HCT116 (cell line): Measurements from ENCODE around the gene TNRC6B. TPM values are rescaled to one million over a fixed set of nuclear protein-coding genes. Genes with fewer than 3 reads are reported as not detected.

Experiments
- ATAC-seq: fragments of 200-7000 bp; cut with Tn5 transposase; 2 replicates; pipeline ENCODE4 v1.9.1; 2020; ENCODE audit warnings: mild to moderate bottlenecking, moderate library complexity
- BruUV-seq: library from RNA; stranded (reverse); fragments of 400-500 nt; replicated peaks from 2 replicates; lab custom pipeline; 2021; lab: Mats Ljungman, UMichigan
- CTCF ChIA-PET: fragments of 300-600 bp; sonication (Branson Sonifier 250); formaldehyde crosslinking; loops from one replicate; lab custom pipeline; 2021; ENCODE audit warnings: antibody characterized with exemption; lab: Charles Lee
- POLR2A ChIA-PET: fragments of 300-600, 350-600 bp; sonication (Branson Sonifier 250); formaldehyde crosslinking; loops from one replicate; lab custom pipeline; 2021; ENCODE audit warnings: antibody characterized with exemption; lab: Charles Lee
- RAD21 ChIA-PET, 2 experiments: fragments of 300-600 bp; sonication (Branson Sonifier 250); formaldehyde crosslinking; loops; one replicate each; lab custom pipeline; 2023; ENCODE audit warnings: low total read pairs in 2 of 2; ENCODE audit not compliant: uncharacterized antibody in 2 of 2, unreplicated experiment in 2 of 2, low non-redundant PET in 1 of 2; lab: Charles Lee
- DNase-seq: peaks from one replicate; pipeline ENCODE4 v3.0.0-alpha.2; 2010; ENCODE audit warnings: low read depth, low spot score
- H2AFZ ChIP-seq: fragments of 200-600 bp; shearing (Covaris generic), sonication (generic); 2 replicates; pipeline ENCODE4 v1.6.1; 2017; ENCODE audit warnings: low read depth, mixed run types, mixed read lengths, antibody characterized with exemption, low read length; ENCODE audit not compliant: poor library complexity, severe bottlenecking
- H3K27ac ChIP-seq: 2 replicates; pipeline ENCODE4 v1.5.1; 2012; ENCODE audit warnings: low read depth, low read length
- H3K27me3 ChIP-seq: fragments of 200-600 bp; sonication (generic); 2 replicates; pipeline ENCODE4 v1.6.1; 2016; ENCODE audit warnings: mixed run types, low read length, mixed read lengths; ENCODE audit not compliant: insufficient read depth
- H3K36me3 ChIP-seq, 2 experiments: fragments of 200-500 bp in 1 of 2; fragments of 200-600 bp in 1 of 2; sonication (Bioruptor generic) in 1 of 2; sonication (generic) in 1 of 2; 2 replicates each; pipeline versions ENCODE4 v1.5.1 to v1.6.1; 2014 to 2016; ENCODE audit warnings: low read length in 2 of 2, inconsistent platforms in 1 of 2, mixed read lengths in 1 of 2, mixed run types in 1 of 2; ENCODE audit not compliant: insufficient read depth in 2 of 2, control insufficient read depth in 1 of 2
- H3K4me1 ChIP-seq, 2 experiments: fragments of 200-600 bp in 1 of 2; sonication (generic) in 1 of 2; 2 replicates each; pipeline versions ENCODE4 v1.5.1 to v1.6.1; 2012 to 2017; ENCODE audit warnings: low read length in 2 of 2, inconsistent platforms in 1 of 2, mild to moderate bottlenecking in 1 of 2, mixed read lengths in 1 of 2, mixed run types in 1 of 2, moderate library complexity in 1 of 2; ENCODE audit not compliant: insufficient read depth in 2 of 2, control insufficient read depth in 1 of 2
- H3K4me2 ChIP-seq: fragments of 200-600 bp; sonication (generic); 2 replicates; pipeline ENCODE4 v1.6.1; 2017; ENCODE audit warnings: mixed run types, low read length, mixed read lengths
- H3K4me3 ChIP-seq, 2 experiments: fragments of 200-600 bp in 1 of 2; sonication (generic) in 1 of 2; replicated peaks in 1 of 2; 2 replicates each; pipeline ENCODE4 v1.5.1; 2011 to 2016; ENCODE audit warnings: low read length in 2 of 2, control low read depth in 1 of 2, low read depth in 1 of 2, mild to moderate bottlenecking in 1 of 2, mixed read lengths in 1 of 2, mixed run types in 1 of 2
- H3K79me2 ChIP-seq: fragments of 200-600 bp; sonication (generic); 2 replicates; pipeline ENCODE4 v1.6.1; 2017; ENCODE audit warnings: mild to moderate bottlenecking, mixed run types, low read length, moderate library complexity, mixed read lengths; ENCODE audit not compliant: insufficient read depth
- H3K9ac ChIP-seq: fragments of 200-600 bp; sonication (generic); 2 replicates; pipeline ENCODE4 v1.6.1; 2016; ENCODE audit warnings: low read length, mixed read lengths
- H3K9me2 ChIP-seq: fragments of 200-600 bp; sonication (generic), shearing (Covaris generic); 2 replicates; pipeline ENCODE4 v1.6.1; 2017; ENCODE audit warnings: mixed run types, mild to moderate bottlenecking, moderate library complexity; ENCODE audit not compliant: insufficient read depth
- H3K9me3 ChIP-seq, 2 experiments: fragments of 200-500 bp in 1 of 2; fragments of 200-600 bp in 1 of 2; sonication (Bioruptor generic) in 1 of 2; sonication (generic) in 1 of 2; 2 replicates each; pipeline ENCODE4 v1.6.1; 2014 to 2017; ENCODE audit warnings: low read length in 2 of 2, mixed read lengths in 2 of 2, inconsistent platforms in 1 of 2, low read depth in 1 of 2, mild to moderate bottlenecking in 1 of 2, mixed run types in 1 of 2, moderate library complexity in 1 of 2; ENCODE audit not compliant: control insufficient read depth in 1 of 2, insufficient read depth in 1 of 2
- H4K20me1 ChIP-seq: fragments of 200-600 bp; sonication (generic), shearing (Covaris generic); 2 replicates; pipeline ENCODE4 v1.6.1; 2017; ENCODE audit warnings: mixed run types, mild to moderate bottlenecking, moderate library complexity; ENCODE audit not compliant: insufficient read depth
- CBX3 ChIP-seq: IDR thresholded peaks from 2 replicates; pipeline ENCODE4 v1.6.1; 2012; ENCODE audit warnings: low read depth
- CEBPB ChIP-seq: IDR thresholded peaks from 2 replicates; pipeline ENCODE4 v1.6.1; 2012; ENCODE audit warnings: low read depth
- CTCF ChIP-seq, 3 experiments: fragments of 200-600 bp in 1 of 3; sonication (generic) in 1 of 3; IDR thresholded peaks in 2 of 3; conservative IDR thresholded peaks in 1 of 3; 2 replicates each; pipeline ENCODE4 v1.5.1; 2012 to 2017; ENCODE audit warnings: low read depth in 2 of 3, low read length in 2 of 3, antibody characterized with exemption in 1 of 3, borderline replicate concordance in 1 of 3, control low read depth in 1 of 3, mild to moderate bottlenecking in 1 of 3, mixed read lengths in 1 of 3, mixed run types in 1 of 3, moderate library complexity in 1 of 3; ENCODE audit not compliant: insufficient read depth in 1 of 3
- EGR1 ChIP-seq: IDR thresholded peaks from 2 replicates; pipeline ENCODE4 v1.6.1; 2012; ENCODE audit warnings: low read depth
- EZH2phosphoT487 ChIP-seq: fragments of 200-600 bp; IDR thresholded peaks from 2 replicates; pipeline ENCODE4 v1.6.1; 2018; ENCODE audit warnings: antibody characterized with exemption, borderline replicate concordance
- JUND ChIP-seq: IDR thresholded peaks from 2 replicates; pipeline ENCODE4 v1.6.1; 2012
- MAX ChIP-seq: IDR thresholded peaks from 2 replicates; pipeline ENCODE4 v1.6.1; 2012
- SRF ChIP-seq: IDR thresholded peaks from 2 replicates; pipeline ENCODE4 v1.6.1; 2012; ENCODE audit warnings: low read depth
- intact Hi-C: fragments of 100-400 bp; cut with micrococcal nuclease; formaldehyde crosslinking; loops from 2 replicates; pipeline ENCODE4 v1.10.0; 2022
- total RNA-seq: library from RNA; stranded (reverse); gene quantifications from one replicate; pipeline ENCODE4 v1.2.1, GENCODE V29; 2021; ENCODE audit not compliant: unreplicated experiment

The TNRC6B gene
- total RNA-seq, 1 experiment from 2014 or later = 29.8 TPM

- intact Hi-C loops = no loop called here
- H3K9ac ChIP-seq = no peak overlapping the region
- no peaks in the 10 kb centered on the region for H3K79me2 ChIP-seq
- CTCF ChIA-PET = no interaction called here
- no peak overlapping the region for H3K4me3 ChIP-seq
- H3K36me3 ChIP-seq = peaks cover 5 to 13% of the 10 kb centered on the region in 2 experiments; a peak in 3 of 4 replicates
- DNase-seq = no peak
- no peak overlapping the region for H3K27ac ChIP-seq
- H3K4me2 ChIP-seq = no peak overlapping the region
- H3K27me3 ChIP-seq = no peaks in the 10 kb centered on the region
- no peaks in the 10 kb centered on the region for H3K9me2 ChIP-seq
- TF ChIP-seq MAX (no peak), JUND (no peak)
- TF ChIP-seq, all 23 proteins: peak for 0
- H3K9me3 ChIP-seq = no peaks in the 10 kb centered on the region
- ChIA-PET RAD21 (no interaction called here), POLR2A (no interaction called here)
- H2AFZ ChIP-seq = no peak overlapping the region
- H3K4me1 ChIP-seq = no peaks in the 10 kb centered on the region
- BruUV-seq = no TSS peak
- no peaks in the 10 kb centered on the region for H4K20me1 ChIP-seq
- ATAC-seq = no peak
Observed at GRCh38 chr22:40322021-40322420, 144.3 kb downstream of the TNRC6B start.

GRCh38 chr22:40322818-40323447, 145.2 kb downstream of the TNRC6B start:
- H3K9ac ChIP-seq = no peak overlapping the region
- ChIA-PET POLR2A (no interaction called here), RAD21 (no interaction called here), CTCF (no interaction called here)
- H3K27me3 ChIP-seq = no peaks in the 10 kb centered on the region
- DNase-seq (no peak), ATAC-seq (no peak)
- no peak overlapping the region for H3K4me3 ChIP-seq
- H3K9me2 ChIP-seq = no peaks in the 10 kb centered on the region
- no peaks in the 10 kb centered on the region for H3K79me2 ChIP-seq
- no peaks in the 10 kb centered on the region for H4K20me1 ChIP-seq
- intact Hi-C loops = no loop called here
- BruUV-seq = no TSS peak
- H2AFZ ChIP-seq = no peak overlapping the region
- TF ChIP-seq SRF (no peak), CBX3 (no peak), CEBPB (no peak), EZH2phosphoT487 (no peak), EGR1 (no peak), CTCF (IDR thresholded peaks at IDR 0.05 in 2 of 3, conservative IDR thresholded peaks at IDR 0.05 in 1 of 3; ENCODE audit: borderline replicate concordance in 1 of 3, insufficient read depth in 1 of 3, low read depth in 2 of 3, low read length in 2 of 3) (no peak)
- H3K36me3 ChIP-seq = peaks cover 1 to 13% of the 10 kb centered on the region in 2 experiments; a peak in 3 of 4 replicates
- H3K9me3 ChIP-seq = no peaks in the 10 kb centered on the region
- no peak overlapping the region for H3K27ac ChIP-seq
- no peak overlapping the region for H3K4me2 ChIP-seq
- H3K4me1 ChIP-seq = no peaks in the 10 kb centered on the region
